Measurements from ENCODE around the gene CLPTM1L.
A peak's percentile ranks its signal among the peaks of the same experiment; 100 is the strongest.

Gene CLPTM1L

GRCh38 chr5:1385395-1386273, 40.7 kb upstream of the CLPTM1L start (continued):
- TF ChIP-seq, protein P1, sequence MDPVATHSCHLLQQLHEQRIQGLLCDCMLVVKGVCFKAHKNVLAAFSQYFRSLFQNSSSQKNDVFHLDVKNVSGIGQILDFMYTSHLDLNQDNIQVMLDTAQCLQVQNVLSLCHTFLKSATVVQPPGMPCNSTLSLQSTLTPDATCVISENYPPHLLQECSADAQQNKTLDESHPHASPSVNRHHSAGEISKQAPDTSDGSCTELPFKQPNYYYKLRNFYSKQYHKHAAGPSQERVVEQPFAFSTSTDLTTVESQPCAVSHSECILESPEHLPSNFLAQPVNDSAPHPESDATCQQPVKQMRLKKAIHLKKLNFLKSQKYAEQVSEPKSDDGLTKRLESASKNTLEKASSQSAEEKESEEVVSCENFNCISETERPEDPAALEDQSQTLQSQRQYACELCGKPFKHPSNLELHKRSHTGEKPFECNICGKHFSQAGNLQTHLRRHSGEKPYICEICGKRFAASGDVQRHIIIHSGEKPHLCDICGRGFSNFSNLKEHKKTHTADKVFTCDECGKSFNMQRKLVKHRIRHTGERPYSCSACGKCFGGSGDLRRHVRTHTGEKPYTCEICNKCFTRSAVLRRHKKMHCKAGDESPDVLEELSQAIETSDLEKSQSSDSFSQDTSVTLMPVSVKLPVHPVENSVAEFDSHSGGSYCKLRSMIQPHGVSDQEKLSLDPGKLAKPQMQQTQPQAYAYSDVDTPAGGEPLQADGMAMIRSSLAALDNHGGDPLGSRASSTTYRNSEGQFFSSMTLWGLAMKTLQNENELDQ (tag by site-specific recombination; IDR thresholded peaks at IDR 0.05; ENCODE audit: low read depth): no peak
- TF ChIP-seq KLF9 (tag by site-specific recombination; IDR thresholded peaks at IDR 0.05; ENCODE audit: low read depth) (peak; percentile 62; the same call in 1 of the 2 replicates), SP3 (tag by site-specific recombination; IDR thresholded peaks at IDR 0.05) (peak; percentile 87), SP2 (tag by site-specific recombination; IDR thresholded peaks at IDR 0.05) (peak; percentile 58), HOXC10 (CRISPR knock-in tag; IDR thresholded peaks at IDR 0.05) (no peak), ZNF140 (tag by site-specific recombination; IDR thresholded peaks at IDR 0.05) (no peak), GLIS1 (tag by site-specific recombination; IDR thresholded peaks at IDR 0.05) (peak; percentile 58), ZFP69B (tag by site-specific recombination; IDR thresholded peaks at IDR 0.05) (no peak), ZNF214 (tag by site-specific recombination; IDR thresholded peaks at IDR 0.05; ENCODE audit: borderline replicate concordance) (no peak)

DNA sequence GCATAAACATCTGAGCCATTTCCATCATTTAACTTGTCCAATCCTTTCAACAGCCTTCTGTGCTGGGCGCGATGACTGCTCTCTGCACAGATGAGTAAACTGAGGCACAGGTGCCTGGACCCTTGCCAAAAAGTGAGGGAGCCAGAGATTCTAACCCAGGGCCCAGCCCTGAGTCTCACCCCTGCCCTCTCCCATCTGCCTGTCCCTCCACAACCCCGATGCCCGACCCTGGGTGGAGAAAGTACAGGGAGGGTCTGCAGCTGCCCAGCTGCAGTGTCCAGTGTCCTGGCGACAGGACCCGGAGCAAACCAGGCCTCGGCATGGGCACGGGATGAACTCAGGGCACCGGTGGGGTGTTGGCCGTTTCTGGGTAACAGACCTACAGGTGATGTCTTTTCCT, 39.6 kb upstream of the CLPTM1L start:
- TF ChIP-seq ZNF701 (tag by site-specific recombination; IDR thresholded peaks at IDR 0.05) (no peak), ZNF202 (tag by site-specific recombination; IDR thresholded peaks at IDR 0.05; ENCODE audit: borderline replicate concordance) (no peak), ZNF544 (tag by site-specific recombination; IDR thresholded peaks at IDR 0.05) (no peak), ZNF514 (tag by site-specific recombination; IDR thresholded peaks at IDR 0.05) (no peak), ZNF266 (tag by site-specific recombination; IDR thresholded peaks at IDR 0.05; ENCODE audit: low read depth) (no peak), ZFP3 (tag by site-specific recombination; IDR thresholded peaks at IDR 0.05; ENCODE audit: low read depth) (no peak), SP7 (tag by site-specific recombination; IDR thresholded peaks at IDR 0.05) (no peak), BCL11B (tag by site-specific recombination; IDR thresholded peaks at IDR 0.05; ENCODE audit: low read depth) (no peak), ZNF600 (tag by site-specific recombination; IDR thresholded peaks at IDR 0.05) (no peak), CTCF (tag by site-specific recombination; IDR thresholded peaks at IDR 0.05) (no peak), ZNF148 (tag by site-specific recombination; IDR thresholded peaks at IDR 0.05; ENCODE audit: borderline replicate concordance) (no peak), ZFP69B (tag by site-specific recombination; IDR thresholded peaks at IDR 0.05) (no peak), ZNF175 (tag by site-specific recombination; IDR thresholded peaks at IDR 0.05) (no peak), ZEB2 (tag by site-specific recombination; IDR thresholded peaks at IDR 0.05) (no peak), ZNF626 (tag by site-specific recombination; IDR thresholded peaks at IDR 0.05) (no peak)
- TF ChIP-seq, protein P2, sequence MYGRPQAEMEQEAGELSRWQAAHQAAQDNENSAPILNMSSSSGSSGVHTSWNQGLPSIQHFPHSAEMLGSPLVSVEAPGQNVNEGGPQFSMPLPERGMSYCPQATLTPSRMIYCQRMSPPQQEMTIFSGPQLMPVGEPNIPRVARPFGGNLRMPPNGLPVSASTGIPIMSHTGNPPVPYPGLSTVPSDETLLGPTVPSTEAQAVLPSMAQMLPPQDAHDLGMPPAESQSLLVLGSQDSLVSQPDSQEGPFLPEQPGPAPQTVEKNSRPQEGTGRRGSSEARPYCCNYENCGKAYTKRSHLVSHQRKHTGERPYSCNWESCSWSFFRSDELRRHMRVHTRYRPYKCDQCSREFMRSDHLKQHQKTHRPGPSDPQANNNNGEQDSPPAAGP (tag by site-specific recombination; IDR thresholded peaks at IDR 0.05): no peak
- TF ChIP-seq, protein P3, sequence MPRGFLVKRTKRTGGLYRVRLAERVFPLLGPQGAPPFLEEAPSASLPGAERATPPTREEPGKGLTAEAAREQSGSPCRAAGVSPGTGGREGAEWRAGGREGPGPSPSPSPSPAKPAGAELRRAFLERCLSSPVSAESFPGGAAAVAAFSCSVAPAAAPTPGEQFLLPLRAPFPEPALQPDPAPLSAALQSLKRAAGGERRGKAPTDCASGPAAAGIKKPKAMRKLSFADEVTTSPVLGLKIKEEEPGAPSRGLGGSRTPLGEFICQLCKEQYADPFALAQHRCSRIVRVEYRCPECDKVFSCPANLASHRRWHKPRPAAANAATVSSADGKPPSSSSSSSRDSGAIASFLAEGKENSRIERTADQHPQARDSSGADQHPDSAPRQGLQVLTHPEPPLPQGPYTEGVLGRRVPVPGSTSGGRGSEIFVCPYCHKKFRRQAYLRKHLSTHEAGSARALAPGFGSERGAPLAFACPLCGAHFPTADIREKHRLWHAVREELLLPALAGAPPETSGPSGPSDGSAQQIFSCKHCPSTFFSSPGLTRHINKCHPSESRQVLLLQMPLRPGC (tag by site-specific recombination; IDR thresholded peaks at IDR 0.05): no peak
- Histone ChIP-seq H3K4me1 (ENCODE audit: control insufficient read depth, insufficient read depth, low read length) (peaks cover 5% of the 10 kb centered on the region; the same call in 1 of the 2 replicates), H3K9me3 (ENCODE audit: control insufficient read depth, insufficient read depth, low read depth, low read length) (no peaks in the 10 kb centered on the region), H3K4me3 (ENCODE audit: low read depth, low read length) (no peak overlapping the region), H3K36me3 (ENCODE audit: control insufficient read depth in 2 of 2, insufficient read depth in 1 of 2, low read length in 2 of 2) (no peaks in the 10 kb centered on the region), H3K27ac (ENCODE audit: extremely low read depth, low read depth, low read length) (no peak overlapping the region)
- ChIA-PET POLR2A (interaction anchor here (1.5 kb wide), 1 partner anchor 58 kb away, joined by 5 read pairs; no protein-coding TSS in a partner anchor), CTCF (interaction anchor here (0.5 to 1.2 kb wide), 5 partner anchors 23 to 259 kb away, joined by 3 read pairs; no protein-coding TSS in a partner anchor)

Data from HEK293 (cell line).